Measurements from ENCODE around the gene RAB5B.

DNA sequence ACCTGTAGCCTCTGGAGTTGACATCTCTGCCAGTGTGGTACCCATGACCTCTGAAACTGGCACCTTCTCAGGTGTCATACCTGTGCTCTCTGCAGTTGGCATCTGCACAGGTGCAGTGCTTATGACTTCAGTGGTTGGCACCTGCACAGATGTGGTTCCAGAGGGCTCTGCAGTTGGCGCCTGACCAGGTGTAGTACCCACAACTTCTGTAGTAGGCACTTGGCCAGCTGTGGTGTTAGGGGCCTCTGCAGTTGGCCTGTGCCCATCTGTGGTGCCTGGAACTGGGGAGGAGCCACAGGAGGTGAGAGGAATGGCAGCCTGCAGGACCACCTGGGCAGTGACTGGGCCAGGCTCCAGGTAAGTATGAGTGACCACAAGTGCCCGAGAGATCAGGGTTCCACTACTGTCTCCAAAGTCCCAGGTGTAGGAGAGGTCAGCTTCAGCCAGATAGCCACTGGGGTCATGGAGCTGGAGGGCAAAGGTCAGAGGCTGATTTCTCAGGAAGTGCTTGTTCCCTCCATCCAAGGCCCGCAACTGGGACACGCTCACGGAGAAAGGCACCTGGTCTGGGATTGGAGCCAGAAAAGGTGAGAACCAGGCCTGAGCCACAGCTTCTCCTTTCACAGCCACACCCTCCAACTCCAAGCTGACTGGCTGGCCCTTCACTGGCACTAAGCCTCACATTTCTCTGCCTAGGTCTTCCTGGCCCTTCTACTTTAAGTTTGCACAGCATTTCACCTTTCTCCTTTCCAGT is 16.6 kb upstream of the RAB5B start:
- TF ChIP-seq, protein P1, sequence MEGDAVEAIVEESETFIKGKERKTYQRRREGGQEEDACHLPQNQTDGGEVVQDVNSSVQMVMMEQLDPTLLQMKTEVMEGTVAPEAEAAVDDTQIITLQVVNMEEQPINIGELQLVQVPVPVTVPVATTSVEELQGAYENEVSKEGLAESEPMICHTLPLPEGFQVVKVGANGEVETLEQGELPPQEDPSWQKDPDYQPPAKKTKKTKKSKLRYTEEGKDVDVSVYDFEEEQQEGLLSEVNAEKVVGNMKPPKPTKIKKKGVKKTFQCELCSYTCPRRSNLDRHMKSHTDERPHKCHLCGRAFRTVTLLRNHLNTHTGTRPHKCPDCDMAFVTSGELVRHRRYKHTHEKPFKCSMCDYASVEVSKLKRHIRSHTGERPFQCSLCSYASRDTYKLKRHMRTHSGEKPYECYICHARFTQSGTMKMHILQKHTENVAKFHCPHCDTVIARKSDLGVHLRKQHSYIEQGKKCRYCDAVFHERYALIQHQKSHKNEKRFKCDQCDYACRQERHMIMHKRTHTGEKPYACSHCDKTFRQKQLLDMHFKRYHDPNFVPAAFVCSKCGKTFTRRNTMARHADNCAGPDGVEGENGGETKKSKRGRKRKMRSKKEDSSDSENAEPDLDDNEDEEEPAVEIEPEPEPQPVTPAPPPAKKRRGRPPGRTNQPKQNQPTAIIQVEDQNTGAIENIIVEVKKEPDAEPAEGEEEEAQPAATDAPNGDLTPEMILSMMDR (IDR thresholded peaks at IDR 0.05 in 2 of 3, conservative IDR thresholded peaks at IDR 0.05 in 1 of 3; ENCODE audit: borderline replicate concordance in 1 of 3, insufficient read depth in 1 of 3, low read depth in 2 of 3, low read length in 2 of 3) = no peak
- no peak for TF ChIP-seq ELF1 (IDR thresholded peaks at IDR 0.05; ENCODE audit: borderline replicate concordance, low read depth)
